Keratinocyte (primary cell): ENCODE measurements around the gene ZP2. TPM values are rescaled to one million over a fixed set of nuclear protein-coding genes. Genes with fewer than 3 reads are reported as not detected.

Experiments used
- DNase-seq: peaks from one replicate; pipeline ENCODE4 v3.0.0-alpha.2; 2011; ENCODE audit warnings: low read depth, missing footprints, low spot score
- FAIRE-seq: peaks from 2 replicates; lab custom pipeline; 2011; peaks lifted over from hg19 to GRCh38; lab: Jason Lieb, UNC
- H2AFZ ChIP-seq: 2 replicates; pipeline ENCODE4 v1.6.0; 2012; ENCODE audit warnings: low read length, control low read depth, inconsistent platforms; ENCODE audit not compliant: control insufficient read depth
- H3K27ac ChIP-seq: 2 replicates; pipeline ENCODE4 v1.5.1; 2011; ENCODE audit warnings: low read length; ENCODE audit not compliant: control insufficient read depth, insufficient read depth
- H3K27me3 ChIP-seq: 3 replicates; pipeline ENCODE4 v1.6.0; 2011; ENCODE audit warnings: low read length; ENCODE audit not compliant: control insufficient read depth, insufficient read depth; ENCODE audit errors: extremely low read depth
- H3K36me3 ChIP-seq, 2 experiments: 2 replicates in 1 of 2; 3 replicates in 1 of 2; pipeline ENCODE4 v1.5.1; 2011; ENCODE audit warnings: low read length in 2 of 2, mild to moderate bottlenecking in 1 of 2; ENCODE audit not compliant: control insufficient read depth in 2 of 2, insufficient read depth in 2 of 2; ENCODE audit errors: extremely low read depth in 1 of 2
- H3K4me1 ChIP-seq: 3 replicates; pipeline ENCODE4 v1.5.1; 2011; ENCODE audit warnings: low read length; ENCODE audit not compliant: control insufficient read depth, insufficient read depth; ENCODE audit errors: extremely low read depth
- H3K4me2 ChIP-seq: 3 replicates; pipeline ENCODE4 v1.6.0; 2011; ENCODE audit warnings: low read depth, low read length; ENCODE audit not compliant: control insufficient read depth, insufficient read depth; ENCODE audit errors: extremely low read depth
- H3K4me3 ChIP-seq, 3 experiments: fragments of 200-600 bp in 1 of 3; sonication (generic) in 1 of 3; 2 replicates in 2 of 3; 3 replicates in 1 of 3; pipeline ENCODE4 v1.5.1; 2011 to 2016; ENCODE audit warnings: low read length in 3 of 3, mild to moderate bottlenecking in 3 of 3, control low read depth in 2 of 3, inconsistent platforms in 1 of 3, low read depth in 1 of 3, mixed read lengths in 1 of 3, mixed run types in 1 of 3, moderate library complexity in 1 of 3; ENCODE audit not compliant: control insufficient read depth in 2 of 3, insufficient read depth in 2 of 3; ENCODE audit errors: extremely low read depth in 1 of 3
- H3K79me2 ChIP-seq: 2 replicates; pipeline ENCODE4 v1.6.0; 2012; ENCODE audit warnings: low read length; ENCODE audit not compliant: control insufficient read depth, insufficient read depth
- H3K9ac ChIP-seq: 3 replicates; pipeline ENCODE4 v1.6.0; 2011; ENCODE audit warnings: low read length; ENCODE audit not compliant: control insufficient read depth, insufficient read depth; ENCODE audit errors: extremely low read depth
- H3K9me1 ChIP-seq: 3 replicates; pipeline ENCODE4 v1.6.0; 2011; ENCODE audit warnings: low read length; ENCODE audit not compliant: control insufficient read depth, insufficient read depth; ENCODE audit errors: extremely low read depth
- H3K9me3 ChIP-seq: 2 replicates; pipeline ENCODE4 v1.5.1; 2012; ENCODE audit warnings: low read depth, low read length; ENCODE audit not compliant: control insufficient read depth
- H4K20me1 ChIP-seq: 3 replicates; pipeline ENCODE4 v1.6.0; 2011; ENCODE audit warnings: low read length; ENCODE audit not compliant: control insufficient read depth, insufficient read depth; ENCODE audit errors: extremely low read depth
- CTCF ChIP-seq, 3 experiments: IDR thresholded peaks in 1 of 3; conservative IDR thresholded peaks in 1 of 3; optimal IDR thresholded peaks in 1 of 3; 2 replicates in 2 of 3; 3 replicates in 1 of 3; pipeline versions ENCODE3 to v1.5.1; 2011; ENCODE audit warnings: low read length in 3 of 3, mild to moderate bottlenecking in 3 of 3, moderate library complexity in 2 of 3, control low read depth in 1 of 3, inconsistent platforms in 1 of 3; ENCODE audit not compliant: insufficient read depth in 2 of 3; ENCODE audit errors: extremely low read depth in 1 of 3
- EZH2 ChIP-seq: IDR thresholded peaks from one replicate; pipeline ENCODE4 v1.6.1; 2012; ENCODE audit warnings: inconsistent platforms, mild to moderate bottlenecking, low read length, moderate library complexity
- dilution Hi-C: fragments of 300-500 bp; cut with MboI; formaldehyde crosslinking; loops from one replicate; pipeline ENCODE4 v1.7.0; 2020; ENCODE audit warnings: low sequenced_read_pairs; ENCODE audit not compliant: extremely low pct_ligation_motif_present
- polyA plus RNA-seq, 5 experiments: library from polyadenylated mRNA; depleted of rRNA in 3 of 5; stranded (reverse) in 3 of 5; stranded (forward) in 1 of 5; unstranded in 1 of 5; fragments of >200 nt; gene quantifications; 1 replicate in 1 of 5; 2 replicates in 3 of 5; 3 replicates in 1 of 5; pipeline versions ENCODE4 v1.2.1 to v1.2.3, GENCODE V29; 2011 to 2012; ENCODE audit warnings: missing spikeins in 2 of 5, low read depth in 1 of 5, low replicate concordance in 1 of 5

The ZP2 gene
- polyA plus RNA-seq, 1 donor (not counting 4 experiments of a cell fraction or from before 2014, with no cell fraction given), result not detected

GRCh38 chr16:21164521-21165168, 46.7 kb downstream of the ZP2 start:
- Histone ChIP-seq H3K36me3 (peaks cover 11 to 34% of the 10 kb centered on the region in 2 experiments), H3K4me1 (peaks cover 11% of the 10 kb centered on the region), H3K9me3 (no peaks in the 10 kb centered on the region), H3K79me2 (peaks cover 27% of the 10 kb centered on the region), H4K20me1 (no peaks in the 10 kb centered on the region), H3K27ac (no peak overlapping the region), H2AFZ (no peak overlapping the region), H3K4me3 (no peak overlapping the region), H3K27me3 (no peaks in the 10 kb centered on the region), H3K9me1 (no peaks in the 10 kb centered on the region), H3K4me2 (no peak overlapping the region), H3K9ac (no peak overlapping the region)
- DNase-seq (no peak), FAIRE-seq (no peak)
- dilution Hi-C loops, result no loop called here
- TF ChIP-seq EZH2, result no peak
- no peak for TF ChIP-seq CTCF (optimal IDR thresholded peaks at IDR 0.05 in 1 of 3, IDR thresholded peaks at IDR 0.05 in 1 of 3, conservative IDR thresholded peaks at IDR 0.05 in 1 of 3; ENCODE audit: extremely low read depth in 1 of 3, insufficient read depth in 2 of 3, low read length in 3 of 3)

- no peak overlapping the region for H3K9ac ChIP-seq
- no peaks in the 10 kb centered on the region for H4K20me1 ChIP-seq
- TF ChIP-seq EZH2 (no peak), CTCF (optimal IDR thresholded peaks at IDR 0.05 in 1 of 3, IDR thresholded peaks at IDR 0.05 in 1 of 3, conservative IDR thresholded peaks at IDR 0.05 in 1 of 3; ENCODE audit: extremely low read depth in 1 of 3, insufficient read depth in 2 of 3, low read length in 3 of 3) (no peak)
- peaks cover 36% of the 10 kb centered on the region for H3K79me2 ChIP-seq
- H3K27ac ChIP-seq, result no peak overlapping the region
- H3K36me3 ChIP-seq, result peaks cover 10 to 34% of the 10 kb centered on the region in 2 experiments
- no peaks in the 10 kb centered on the region for H3K9me1 ChIP-seq
- no peak overlapping the region for H2AFZ ChIP-seq
- no peak overlapping the region for H3K4me2 ChIP-seq
- FAIRE-seq, result no peak
- peaks cover 16% of the 10 kb centered on the region for H3K4me1 ChIP-seq
- dilution Hi-C loops, result no loop called here
- no peaks in the 10 kb centered on the region for H3K27me3 ChIP-seq
- no peak overlapping the region for H3K4me3 ChIP-seq
- no peak for DNase-seq
- no peaks in the 10 kb centered on the region for H3K9me3 ChIP-seq
Observed at GRCh38 chr16:21163576-21163975, 47.8 kb downstream of the ZP2 start.
